Activated CD4-positive, alpha-beta T cell treated with anti-CD3 and anti-CD28 coated beads, Interleukin-2, amount 50 U/mL, for 48 hours (primary cell): Measurements from ENCODE around the gene ACOX3.
"Not testable (repeated sequence)": the region's sequence is repeated elsewhere in the genome, so short reads cannot be mapped to it uniquely, and the experiment has no call there.

ENCODE experiments used
- DNase-seq, 2 experiments: peaks; one replicate each; pipeline ENCODE4 v3.0.0-alpha.2; 2020

Gene ACOX3

GRCh38 chr4:8350841-8351461 lies 89.6 kb downstream of the ACOX3 start:
- DNase-seq = no peak

GRCh38 chr4:8350352-8350751 lies 90.2 kb downstream of the ACOX3 start:
- DNase-seq = no peak

DNA sequence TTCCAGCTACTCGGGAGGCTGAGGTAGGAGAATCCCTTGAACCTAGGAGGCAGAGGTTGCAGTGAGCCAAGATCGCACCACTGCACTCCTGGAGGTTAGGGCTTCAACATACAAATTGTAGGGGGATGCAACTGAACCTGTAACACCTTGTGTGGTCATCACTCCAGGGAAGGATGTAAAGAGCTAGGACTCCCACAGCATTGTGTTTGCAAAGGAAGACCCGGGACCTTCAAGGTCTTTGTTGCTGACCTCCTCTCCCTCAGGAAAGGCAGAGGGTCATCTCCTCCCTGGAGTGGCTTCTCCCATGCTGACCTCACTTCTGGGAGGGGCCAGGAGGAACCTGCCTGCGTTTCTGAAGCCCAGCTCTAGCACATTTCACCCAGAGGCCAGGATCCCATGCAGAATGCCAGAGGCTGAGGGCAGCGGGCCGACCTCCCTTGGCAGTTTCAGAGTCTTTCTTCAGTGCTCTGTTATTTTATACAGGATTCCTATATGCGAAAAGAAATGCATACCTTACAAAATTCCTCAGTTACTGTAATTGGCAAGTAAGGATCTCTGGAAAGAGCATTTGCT lies 90.8 kb downstream of the ACOX3 start:
- DNase-seq = no peak

GRCh38 chr4:8349236-8349635 lies 91.3 kb downstream of the ACOX3 start:
- not testable (repeated sequence) for DNase-seq

- DNase-seq = no peak
Measured at GRCh38 chr4:8348071-8348470, 92.5 kb downstream of the ACOX3 start.

- DNase-seq = no peak
Measured at GRCh38 chr4:8347660-8348059, 92.9 kb downstream of the ACOX3 start.

DNA sequence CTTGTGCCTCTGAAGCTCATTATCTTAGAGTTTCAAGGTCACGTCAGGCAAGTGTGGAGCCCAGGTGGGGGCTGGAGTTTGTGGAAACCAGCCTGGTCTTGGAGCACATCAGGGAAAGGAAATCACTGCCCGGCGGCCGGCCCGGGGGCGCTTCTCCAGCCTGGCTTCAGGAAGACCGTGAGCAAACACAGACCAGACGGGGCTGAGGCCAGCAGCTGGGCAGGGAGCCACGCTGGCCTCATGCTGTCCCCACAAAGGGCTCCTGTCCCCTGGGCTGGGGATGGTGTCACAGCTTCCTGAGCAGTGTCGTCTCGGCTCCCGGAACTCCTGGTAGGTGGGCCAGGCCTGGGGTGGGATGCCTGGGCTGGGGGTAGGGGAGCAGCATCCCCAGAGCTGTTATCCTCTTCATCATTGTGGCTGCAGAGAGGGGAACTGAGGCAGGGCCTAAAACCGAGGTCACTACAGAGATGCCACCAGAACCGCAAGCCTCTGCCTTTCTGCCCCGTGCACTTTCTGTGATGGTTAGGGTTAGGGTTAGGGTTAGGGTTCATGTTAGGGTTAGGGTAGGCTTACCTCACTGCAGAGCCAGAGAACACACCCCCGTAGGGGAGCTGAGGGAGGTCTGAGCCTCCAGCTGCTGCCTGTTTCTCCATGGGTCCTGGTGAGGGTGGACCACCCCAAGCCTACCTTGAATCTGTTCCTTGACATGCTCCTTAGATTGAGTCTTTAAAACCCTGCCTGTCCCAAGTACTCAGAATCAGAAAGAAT lies 93.5 kb downstream of the ACOX3 start:
- DNase-seq = no peak

DNA sequence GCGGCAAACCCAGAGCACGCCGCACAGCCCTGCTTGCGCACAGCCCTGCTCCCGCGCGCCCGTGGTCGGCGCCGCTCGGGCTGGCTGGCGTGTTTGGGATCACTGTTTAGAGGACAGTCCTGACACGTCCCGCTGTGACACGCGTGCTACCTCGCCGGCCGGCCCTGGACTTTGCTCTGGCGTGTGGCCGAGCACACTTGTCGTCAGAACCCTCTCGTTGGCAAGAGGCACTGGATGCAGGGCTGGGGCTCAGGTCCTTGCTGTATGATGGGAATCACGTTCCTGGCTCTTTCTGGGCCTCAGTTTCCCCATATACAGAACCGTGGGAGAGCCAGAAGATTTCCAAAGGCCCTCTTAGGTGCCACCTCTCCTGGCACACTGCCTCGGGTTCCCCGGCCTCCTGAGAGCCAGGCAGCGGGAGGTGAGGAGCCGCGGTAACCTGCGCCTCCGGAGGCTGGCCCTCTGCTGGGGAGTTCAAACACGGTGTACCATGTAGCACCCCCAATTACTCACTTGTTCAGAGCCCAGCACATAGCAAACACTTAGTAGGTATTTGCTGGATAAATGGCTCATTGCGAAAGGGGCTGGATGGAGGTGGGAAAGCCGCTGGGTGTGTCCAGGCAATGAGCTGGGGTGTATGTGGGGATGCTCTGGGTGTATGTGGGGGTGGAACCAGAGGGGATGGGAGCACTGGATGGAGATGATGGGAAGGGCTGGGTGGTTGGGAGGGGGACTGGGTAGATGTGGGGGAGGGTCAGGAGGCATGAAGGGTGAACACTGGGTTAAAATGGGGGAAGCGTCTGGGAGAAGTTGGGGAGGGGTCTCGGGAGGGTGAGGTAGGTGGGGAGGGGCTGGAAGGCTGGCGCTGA lies 94.3 kb downstream of the ACOX3 start:
- DNase-seq = no peak

GRCh38 chr4:8345053-8345945 lies 95.2 kb downstream of the ACOX3 start:
- no peak for DNase-seq

DNA sequence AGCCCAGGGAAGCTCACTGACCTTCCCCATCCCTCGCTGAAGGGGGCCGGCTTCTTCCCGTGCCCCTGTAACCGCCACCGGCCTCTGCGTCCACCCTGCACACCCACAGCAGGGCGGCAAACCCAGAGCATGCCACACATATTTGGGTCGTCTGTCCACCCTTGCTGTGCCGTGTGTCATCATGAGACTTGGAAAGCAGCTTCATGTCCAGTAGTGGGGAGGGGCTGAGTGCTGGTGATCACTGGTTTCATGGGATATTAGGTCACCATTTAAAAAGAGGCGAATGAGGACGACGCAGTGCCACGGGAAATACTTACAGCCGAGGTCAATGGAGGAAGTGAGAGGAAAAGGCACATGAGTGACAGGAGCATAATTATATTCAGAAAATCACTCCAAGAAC lies 96.1 kb downstream of the ACOX3 start:
- no peak for DNase-seq

- no peak for DNase-seq
Measured at GRCh38 chr4:8343967-8344331, 96.6 kb downstream of the ACOX3 start.

DNA sequence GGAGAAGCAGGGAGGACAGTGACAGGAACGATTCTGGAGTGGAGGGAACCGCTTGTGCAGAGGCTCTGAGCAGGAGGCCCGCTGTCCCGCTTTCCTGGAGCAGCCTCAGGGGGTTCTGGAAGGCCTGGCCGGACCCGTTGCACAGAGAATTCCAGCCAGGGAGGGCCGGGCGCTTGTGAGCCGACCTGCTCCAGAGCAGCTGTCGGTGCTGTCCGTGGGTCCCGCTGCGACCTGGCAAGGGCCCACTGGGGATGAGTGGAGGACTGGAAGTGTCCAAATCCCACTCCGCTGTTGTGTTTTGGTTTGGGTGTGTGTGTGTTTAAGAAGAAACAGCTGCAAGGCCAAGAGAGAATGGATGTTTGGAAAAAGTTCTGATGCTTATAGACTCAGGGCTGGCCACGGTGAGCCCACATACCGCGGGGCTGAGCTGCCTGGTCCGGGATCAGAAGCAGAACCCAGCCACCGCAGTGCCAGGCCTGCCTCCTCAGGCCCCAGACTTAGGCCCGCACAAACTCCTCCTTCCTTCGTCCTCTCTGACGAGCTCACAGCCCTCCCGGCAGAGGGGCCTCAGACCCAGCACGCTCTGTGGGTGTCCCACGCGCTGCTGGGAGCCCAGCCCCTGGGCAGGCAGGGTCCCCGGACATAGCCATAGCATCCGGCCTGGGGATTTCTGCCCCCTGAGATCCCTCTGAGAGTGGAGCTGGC lies 97.1 kb downstream of the ACOX3 start:
- DNase-seq = no peak

- DNase-seq = no peak
Measured at GRCh38 chr4:8342651-8343261, 97.8 kb downstream of the ACOX3 start.

- no peak for DNase-seq
Measured at GRCh38 chr4:8341691-8342090, 98.8 kb downstream of the ACOX3 start.

DNA sequence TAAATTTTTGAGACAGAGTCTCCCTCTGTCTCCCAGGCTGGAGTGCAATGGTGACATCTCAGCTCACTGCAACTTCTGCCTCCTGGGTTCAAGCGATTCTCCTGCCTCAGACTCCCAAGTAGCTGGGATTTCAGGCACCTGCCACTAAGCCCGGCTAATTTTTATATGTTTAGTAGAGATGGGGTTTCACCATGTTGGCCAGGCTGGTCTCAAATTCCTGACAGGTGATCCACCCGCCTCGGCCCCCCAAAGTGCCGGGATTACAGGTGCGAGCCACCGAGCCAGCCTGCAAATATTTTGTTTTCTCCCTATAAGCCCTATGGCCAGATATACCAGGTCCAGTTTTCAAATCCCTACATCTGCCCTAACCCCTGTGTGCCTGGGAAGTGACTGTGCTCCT lies 99.2 kb downstream of the ACOX3 start:
- DNase-seq = not testable (repeated sequence)

GRCh38 chr4:8340781-8341241 lies 99.7 kb downstream of the ACOX3 start:
- no peak for DNase-seq

- no peak for DNase-seq
Measured at GRCh38 chr4:8338351-8338961, 102.1 kb downstream of the ACOX3 start.

DNA sequence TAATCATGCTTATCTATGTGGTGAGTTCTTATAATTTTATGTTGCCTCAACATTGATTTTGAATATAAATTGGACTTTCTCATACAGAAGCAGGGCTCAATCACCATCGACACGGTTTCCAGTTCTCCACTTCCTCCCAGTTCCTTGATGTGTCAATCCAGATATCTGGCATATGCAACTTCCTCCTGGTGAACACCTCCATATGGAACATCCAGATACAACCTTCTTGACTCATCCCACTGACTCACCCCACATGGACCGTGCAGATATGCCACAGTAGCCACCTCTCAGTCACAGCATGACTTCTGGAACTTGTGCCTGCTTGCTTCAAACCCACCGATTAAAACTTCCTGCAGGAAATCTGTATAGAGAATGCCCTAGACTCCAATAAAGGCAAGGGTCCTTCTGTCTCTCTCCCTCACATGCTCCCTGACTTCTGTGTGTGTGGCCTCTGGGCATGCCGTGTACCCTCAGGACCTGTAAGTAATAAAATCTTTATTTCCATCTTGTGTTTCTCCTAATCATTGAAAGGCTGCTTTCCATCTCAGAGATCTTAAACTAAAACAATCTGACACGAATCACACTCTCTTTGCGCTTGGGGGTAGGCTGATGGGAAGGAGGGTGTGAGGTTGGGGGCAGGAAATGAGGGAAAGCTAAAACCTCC lies 104.0 kb downstream of the ACOX3 start:
- DNase-seq = no peak

- no peak for DNase-seq
Measured at GRCh38 chr4:8335848-8336247, 104.7 kb downstream of the ACOX3 start.
